Measurements from ENCODE around the gene C1orf35. TPM values are rescaled to one million over a fixed set of nuclear protein-coding genes. Genes with fewer than 3 reads are reported as not detected.
"Not testable (repeated sequence)": the region's sequence is repeated elsewhere in the genome, so short reads cannot be mapped to it uniquely, and the experiment has no call there.

Gene C1orf35
- total RNA-seq, 1 experiment from 2014 or later: 10.7 TPM

DNA sequence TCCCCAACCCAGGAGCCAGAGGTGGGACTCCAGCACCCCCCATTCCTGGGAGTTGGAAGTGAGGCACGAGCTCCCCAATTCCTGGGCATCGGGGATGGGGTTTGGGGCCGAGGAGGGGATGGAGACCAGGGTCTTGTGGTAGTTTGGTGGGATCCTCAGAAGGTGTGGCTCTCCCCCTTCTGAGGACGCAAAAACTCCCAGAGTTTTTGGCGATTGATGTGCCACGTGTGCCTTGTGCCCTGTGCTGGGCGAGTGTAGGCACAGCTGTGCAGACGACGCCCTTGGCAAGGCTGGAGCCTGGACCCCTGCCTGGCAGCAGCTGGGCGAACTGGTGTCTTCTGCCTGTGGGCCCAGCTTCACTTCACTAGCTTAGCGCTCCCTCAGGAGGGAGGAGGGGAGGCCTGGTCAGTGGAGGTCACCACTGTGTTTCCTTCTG lies 39.6 kb upstream of the C1orf35 start:
- no peak for DNase-seq (ENCODE audit: low spot score)

DNA sequence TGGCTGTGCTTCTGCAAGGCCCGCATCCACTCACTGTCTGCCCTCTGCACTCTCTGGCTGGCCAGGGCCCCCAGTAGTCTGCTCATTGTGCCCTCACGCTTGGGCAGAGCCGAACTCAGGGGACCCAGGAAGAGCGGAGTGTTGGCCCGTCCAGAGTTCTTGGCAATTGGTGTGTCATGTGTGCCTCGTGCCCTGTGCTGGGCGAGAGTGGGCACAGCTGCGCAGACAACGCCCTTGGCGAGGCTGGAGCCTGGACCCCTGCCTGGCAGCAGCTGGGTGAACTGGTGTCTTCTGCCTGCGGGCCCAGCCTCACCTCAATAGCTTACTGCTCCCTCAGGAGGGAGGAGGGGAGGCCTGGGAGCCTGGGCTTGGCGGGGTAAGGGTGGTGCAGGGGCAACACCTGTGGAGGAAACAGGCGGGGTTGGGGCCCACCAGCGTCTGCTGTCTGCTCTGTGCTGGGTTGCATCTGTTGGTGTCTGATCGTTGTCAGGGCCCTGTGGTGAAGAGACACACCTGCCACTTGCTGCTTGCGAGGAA lies 39.1 kb upstream of the C1orf35 start:
- no peak for DNase-seq (ENCODE audit: low spot score)

DNA sequence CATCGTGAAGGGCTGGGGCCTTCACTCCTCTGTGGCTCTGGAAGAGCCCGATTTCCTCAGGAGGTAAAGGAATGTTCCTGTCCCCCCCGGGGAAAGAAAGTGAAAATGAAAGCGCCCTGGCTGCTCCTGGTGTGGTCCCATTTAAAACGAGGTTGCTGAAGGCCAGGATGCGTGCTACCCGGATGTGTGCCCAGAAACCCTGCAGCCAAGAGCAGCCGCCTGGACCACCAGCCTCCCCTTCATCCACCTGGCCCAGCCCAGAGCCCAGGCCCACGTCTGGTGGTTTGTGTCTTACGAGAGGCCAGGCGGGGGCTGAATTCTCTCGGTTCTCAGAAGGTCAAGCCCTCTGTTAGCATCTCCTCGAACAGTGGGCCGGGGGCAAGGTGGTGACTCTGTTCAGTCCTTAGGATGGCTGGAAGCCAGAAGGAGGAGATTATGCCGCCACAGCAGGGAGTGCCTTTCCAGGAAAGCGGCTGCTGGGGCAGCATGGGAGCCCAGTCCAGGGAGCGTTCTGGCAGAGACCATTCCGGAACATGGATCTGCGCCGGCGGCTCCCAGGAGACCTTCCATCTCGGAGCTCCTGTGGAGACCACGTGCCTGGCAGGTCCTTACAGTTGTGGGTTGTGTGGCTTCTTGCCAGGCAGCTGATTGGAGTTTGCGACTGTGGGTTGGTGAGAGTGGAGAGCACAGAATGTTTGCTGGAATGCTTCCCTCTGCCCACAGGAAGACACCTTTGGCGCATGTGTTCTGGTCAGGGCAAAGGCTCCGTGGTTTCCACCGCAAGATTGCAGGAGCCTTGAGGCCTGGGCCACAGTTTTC lies 38.3 kb upstream of the C1orf35 start:
- peak; percentile 91 for DNase-seq (ENCODE audit: low spot score)

DNA sequence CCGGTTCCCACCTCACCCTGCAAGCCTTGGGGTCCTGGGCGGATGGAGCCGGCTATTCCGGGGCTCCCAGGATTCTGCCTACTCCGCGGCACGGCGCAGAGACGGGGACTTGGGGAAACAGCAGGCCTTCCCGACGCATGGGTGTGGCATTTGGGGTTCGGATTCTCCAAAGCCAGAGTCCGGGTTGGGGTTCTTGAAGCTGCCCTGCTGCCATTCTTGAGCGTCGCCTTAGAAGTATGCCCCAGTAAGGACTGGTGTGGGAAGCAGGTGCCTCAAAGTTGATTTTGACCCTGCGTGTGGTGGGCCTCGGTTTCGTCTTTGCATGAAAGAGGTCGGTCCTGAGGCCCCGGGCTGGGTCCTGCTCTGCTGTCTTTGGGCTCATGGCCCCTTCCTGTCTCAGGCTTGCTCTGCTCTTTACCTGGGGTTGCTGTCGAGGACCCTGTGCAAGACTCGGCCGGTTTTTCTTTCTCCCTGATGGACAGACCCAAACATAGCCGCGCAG lies 37.6 kb upstream of the C1orf35 start:
- no peak for DNase-seq (ENCODE audit: low spot score)

DNA sequence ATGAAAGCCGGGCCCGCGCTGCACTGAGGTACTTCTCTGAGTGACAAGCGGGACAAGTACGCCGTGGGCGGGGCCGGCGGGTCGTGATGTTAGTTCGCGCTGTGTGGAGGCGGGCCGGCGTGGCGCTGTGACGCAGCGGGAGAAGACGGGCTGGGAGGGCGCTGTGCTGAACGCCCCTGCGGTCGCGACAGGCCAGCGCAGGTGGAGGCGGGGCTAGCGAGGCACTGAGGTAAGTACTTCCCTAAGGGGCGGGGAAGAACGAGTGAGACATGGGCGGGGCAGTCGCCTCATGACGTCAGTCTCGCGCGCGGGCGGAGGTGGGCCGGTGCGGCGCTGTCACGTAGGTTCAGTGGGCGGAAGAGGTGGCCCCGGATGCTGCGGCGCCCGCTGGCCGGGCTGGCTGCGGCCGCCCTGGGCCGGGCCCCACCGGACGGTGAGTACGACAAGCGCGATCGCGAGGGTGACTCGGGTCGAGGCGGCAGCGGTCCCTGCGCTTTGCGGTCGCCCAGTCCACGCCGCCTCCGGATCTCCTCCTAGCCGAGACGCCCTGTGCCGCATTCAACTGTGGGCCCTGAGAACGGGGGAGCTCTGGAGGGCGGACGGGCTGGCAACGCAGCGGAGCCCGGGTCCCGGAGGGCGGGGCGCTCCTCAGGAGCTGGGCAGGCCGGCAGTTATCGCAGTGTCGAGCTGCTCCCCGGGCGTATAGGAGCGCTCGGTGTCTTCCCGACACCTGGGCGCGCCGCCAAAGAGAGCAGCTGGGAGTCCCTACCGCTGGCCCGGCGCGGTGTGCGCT lies 37.0 kb upstream of the C1orf35 start, which contains the start of gene GUK1:
Gene GUK1 (plus strand): TSS at position 349 of the 793 bp plus-strand sequence. CDS start 24 bp downstream, at position 373.
- DNase-seq (ENCODE audit: low spot score): peak; percentile 100

DNA sequence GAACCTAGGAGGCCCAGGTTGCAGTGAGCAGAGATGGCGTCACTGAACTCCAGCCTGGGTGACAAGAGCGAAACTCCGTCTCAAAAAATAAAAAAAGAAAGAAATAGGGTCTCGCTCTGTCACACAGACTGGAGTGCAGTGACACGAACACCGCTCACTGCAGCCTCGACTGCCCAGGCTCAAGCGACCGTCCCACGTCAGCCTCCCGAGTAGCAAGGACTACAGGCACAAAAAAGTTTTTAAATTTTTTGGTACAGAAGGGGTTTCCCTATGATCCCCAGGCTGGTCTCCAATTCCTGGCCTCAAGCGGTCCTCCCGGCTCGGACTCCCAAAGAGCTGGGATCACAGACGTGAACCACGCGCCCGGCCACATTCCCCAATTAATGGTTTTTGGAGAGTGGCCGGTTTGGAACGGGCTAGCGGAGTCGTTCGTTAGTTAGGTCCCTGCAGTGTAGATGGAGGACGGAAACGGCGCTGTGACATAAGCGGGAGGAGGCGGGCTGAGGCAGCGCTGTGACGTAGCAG lies 36.3 kb upstream of the C1orf35 start:
- DNase-seq (ENCODE audit: low spot score): no peak

DNA sequence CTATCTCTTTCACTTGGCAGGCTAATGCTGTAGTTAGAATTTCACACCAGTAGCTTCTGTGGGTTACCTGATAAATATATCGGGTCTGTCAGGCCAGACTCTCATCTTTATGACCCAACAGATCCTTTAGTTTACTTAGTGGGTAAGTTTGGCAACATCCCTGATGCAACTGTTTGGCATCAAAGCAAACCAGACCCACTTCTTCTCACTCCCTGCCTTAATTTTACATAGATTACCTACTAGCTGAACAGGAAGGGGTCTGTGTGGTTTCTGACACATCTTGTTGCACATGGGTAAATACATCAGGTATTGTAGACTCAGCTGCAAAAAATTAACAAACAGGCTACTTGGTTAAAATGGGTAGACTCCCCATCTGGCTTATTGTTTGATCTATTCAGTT lies 33.8 kb upstream of the C1orf35 start:
- no peak for DNase-seq (ENCODE audit: low spot score)

DNA sequence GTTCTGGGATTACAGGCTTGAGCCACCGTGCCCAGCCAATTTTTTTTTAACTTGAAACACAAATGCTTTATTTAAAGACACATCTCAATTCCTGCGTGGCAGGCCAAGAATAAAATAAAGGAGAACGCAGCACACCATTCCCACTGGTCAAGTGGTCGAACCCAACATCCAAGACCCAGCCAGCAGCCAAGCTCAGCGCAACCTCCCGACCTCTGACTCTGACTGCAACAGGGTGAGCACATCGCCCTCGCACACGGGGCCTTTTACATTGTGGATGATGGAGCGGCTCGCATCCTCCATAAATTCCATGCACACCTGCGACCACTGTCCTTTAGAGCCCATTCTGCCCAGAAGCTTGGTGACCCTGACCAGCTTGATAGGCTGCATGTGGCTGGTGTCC lies 31.5 kb upstream of the C1orf35 start:
- no peak for DNase-seq (ENCODE audit: low spot score)

DNA sequence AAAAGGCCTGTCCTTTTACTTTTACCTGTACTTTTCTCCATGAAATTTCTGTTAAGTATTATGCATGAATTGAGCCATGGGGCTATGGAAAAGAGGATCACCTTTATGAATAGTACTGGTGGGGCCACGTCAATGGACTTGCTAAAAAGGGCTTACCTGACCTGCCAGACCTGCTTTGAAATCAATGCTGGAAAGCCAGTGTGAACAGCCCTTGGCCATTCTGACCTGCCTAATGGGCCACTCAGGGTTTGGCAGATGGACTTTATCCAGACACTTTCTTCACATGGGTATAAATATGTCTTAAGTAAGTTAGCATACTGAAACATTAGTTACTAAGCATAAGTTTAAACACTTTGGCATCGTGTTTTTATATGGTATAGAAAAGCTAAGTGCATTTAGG lies 28.6 kb upstream of the C1orf35 start:
- DNase-seq (ENCODE audit: low spot score): no peak

DNA sequence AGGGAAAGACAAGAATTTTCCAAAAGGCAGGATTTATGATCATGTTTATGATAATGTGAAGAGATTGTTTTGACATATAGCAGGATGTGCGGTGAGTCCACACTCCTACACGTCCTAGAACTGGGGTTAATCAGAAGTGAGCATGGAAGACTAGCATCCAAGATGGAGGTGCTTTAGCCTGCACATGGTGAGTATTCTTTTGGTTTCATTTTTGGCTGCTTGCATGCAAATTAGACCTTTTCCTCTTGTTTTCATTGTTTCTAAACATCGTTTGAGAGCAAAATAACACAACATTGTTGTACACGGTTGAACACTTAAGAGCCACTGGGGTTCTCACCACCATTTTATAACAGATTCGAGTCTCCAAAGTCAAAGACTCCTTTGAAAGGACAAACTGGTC lies 22.1 kb upstream of the C1orf35 start:
- no peak for DNase-seq (ENCODE audit: low spot score)

DNA sequence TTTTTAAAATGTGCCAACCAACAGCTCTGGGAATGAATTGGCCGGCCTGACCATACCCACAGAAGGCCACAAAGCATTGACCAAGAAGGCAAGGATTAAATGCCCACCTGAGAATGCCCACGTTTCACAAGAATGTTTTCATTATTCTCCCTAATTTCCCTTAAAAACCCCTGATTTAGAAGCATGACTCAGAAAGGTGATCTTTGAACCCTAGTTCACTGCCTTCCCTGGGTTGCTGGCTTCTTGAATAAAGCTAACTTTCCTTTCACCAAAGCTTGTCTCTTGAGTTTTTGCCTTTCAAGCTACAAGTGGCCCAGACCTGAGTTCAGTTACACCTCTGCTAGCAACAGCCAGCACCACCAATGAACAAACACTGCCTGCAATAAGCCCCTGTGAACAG lies 20.4 kb upstream of the C1orf35 start:
- DNase-seq (ENCODE audit: low spot score): no peak

DNA sequence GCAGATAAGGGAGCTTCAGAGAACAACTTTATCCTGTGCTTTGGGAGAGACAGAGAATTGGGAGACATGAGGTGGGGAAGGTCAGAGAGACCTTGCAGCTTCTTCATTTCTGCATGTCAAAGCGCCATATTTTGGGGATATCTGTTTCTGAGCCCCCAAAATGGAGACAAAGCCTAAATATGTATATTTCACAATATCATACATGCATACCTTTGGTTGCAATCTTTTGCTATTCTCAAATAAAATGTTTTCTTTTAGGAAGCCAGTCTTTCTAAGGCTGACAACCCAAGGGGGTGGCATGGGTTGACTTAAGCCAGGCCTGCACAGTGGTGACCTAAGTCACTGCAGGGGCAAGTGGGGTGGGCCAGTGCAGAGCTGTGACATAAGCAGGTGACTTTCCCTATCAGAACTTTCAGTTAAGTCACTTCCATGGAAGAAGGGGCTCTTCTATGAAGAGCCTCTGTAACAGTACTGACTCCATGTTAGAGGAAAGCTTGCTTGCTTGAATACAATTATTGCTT lies 19.9 kb upstream of the C1orf35 start:
- DNase-seq (ENCODE audit: low spot score): no peak

DNA sequence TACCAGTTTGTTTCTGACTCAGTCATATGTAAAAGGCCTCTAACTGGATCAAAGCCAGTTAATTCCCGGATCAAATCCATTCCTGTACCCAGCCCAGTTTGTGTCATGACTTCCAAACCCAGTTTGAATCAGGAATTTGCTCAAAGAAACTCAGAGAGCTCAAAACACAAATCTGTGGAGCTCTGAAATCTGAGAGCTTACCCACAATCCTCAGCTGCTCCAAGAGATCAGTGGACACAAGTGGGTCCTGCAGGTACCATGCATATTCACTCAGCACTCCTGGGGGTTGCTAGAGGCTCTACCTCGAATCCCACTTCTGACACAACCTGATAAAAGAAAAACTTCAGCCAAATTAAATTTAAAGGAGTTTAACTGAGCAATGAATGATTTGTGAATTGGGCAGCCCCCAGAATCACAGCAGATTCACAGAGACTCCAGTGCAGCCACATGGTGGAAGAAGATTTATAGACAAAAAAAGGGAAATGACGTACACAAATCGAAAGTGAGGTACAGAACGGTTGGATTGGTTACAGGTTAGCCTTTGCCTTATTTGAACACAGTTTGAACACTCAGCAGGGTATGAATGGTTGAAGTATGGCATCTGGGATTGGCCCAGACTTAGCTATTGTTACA lies 17.8 kb upstream of the C1orf35 start:
- no peak for DNase-seq (ENCODE audit: low spot score)

DNA sequence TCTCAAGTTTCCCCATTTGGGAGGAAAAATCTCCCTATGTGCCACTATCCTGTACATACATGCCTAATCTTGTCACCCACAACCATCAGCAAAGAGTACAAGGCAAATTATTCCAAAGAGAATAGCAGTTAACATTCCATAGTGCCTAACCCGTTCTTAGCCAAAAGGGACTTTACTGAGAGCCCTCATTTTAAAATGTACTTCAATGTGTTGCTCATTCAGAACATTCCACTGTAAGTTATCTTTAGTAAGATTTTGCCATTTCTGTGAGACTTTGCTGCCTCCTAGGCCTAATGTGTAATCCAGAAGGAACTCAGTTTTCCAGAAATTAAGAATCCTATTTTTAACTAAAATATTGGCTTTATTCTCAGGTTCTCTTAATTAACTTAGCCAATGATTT lies 17.2 kb upstream of the C1orf35 start:
- DNase-seq (ENCODE audit: low spot score): no peak

DNA sequence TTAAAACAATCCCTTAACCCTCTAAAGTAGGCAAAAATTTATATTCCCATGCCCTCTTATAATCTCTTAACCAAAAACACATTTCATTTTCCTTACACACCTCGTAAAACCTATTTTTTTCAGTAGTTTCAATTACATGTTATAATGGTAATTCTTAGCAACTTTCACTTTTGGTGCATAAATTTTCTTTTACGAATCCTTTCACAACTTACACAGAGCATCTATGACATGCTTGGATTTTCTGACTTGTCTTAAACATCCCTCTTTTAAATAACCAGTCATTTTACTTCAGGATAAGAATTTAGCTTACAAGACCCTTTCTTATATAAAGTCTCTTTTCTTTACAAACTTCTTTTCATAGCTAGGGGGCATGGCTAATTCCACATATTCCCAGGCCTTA lies 14.9 kb upstream of the C1orf35 start:
- no peak for DNase-seq (ENCODE audit: low spot score)

DNA sequence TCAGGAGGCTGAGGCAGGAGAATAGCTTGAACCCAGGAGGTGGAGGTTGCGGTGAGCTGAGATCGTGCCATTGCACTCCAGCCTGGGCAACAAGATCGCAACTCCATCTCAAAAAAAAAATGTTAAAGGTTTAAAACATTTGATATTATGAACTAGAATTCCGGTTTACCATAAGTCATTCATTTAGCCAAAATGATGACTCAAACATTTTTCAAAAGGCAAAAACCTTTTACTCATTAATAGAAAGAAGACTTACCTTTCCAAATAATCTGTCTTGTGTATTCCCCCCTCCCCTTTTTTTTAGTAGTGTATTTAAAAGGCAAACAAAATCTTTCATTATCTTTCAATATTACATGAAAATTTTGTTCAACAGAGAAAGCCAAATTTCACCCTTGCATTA lies 14.2 kb upstream of the C1orf35 start:
- DNase-seq (ENCODE audit: low spot score): no peak

DNA sequence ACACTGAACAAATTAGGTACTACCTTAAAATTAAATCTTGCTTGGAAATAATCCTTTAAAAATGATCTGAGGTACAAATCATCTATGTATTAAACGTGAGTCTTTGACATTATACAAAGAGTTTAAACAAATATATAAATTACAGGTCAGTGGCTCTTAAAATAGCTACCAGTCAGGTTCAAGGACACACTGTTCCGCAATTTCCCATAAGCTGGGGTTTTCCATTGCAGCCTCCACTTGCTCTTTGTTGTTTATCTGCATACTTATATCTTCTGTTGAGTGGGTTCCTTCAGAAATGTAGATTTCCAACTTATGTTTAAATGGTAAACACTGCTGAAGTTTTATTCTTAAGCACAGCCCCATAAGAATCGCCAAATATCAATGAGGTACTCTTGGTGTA lies 11.7 kb upstream of the C1orf35 start:
- DNase-seq (ENCODE audit: low spot score): no peak

DNA sequence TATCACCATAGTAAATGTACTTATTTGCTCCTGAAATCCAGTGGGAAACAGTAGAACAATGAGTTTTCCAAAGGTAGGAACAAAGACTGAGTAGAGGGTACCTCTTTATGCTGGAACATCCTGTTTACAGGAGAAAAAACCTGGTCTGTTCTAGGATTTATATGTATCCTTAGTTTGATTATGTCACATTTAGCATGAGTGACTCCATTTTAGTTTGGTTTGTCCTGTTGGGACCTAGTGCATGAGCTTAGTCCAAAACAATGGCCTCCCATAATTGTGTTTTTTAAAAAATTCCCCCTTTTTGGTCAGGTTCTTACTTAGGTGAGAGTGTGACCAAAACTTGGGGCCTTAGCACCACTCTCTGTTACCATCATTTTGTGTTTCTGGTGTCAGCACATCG lies 9.5 kb upstream of the C1orf35 start:
- DNase-seq (ENCODE audit: low spot score): no peak

DNA sequence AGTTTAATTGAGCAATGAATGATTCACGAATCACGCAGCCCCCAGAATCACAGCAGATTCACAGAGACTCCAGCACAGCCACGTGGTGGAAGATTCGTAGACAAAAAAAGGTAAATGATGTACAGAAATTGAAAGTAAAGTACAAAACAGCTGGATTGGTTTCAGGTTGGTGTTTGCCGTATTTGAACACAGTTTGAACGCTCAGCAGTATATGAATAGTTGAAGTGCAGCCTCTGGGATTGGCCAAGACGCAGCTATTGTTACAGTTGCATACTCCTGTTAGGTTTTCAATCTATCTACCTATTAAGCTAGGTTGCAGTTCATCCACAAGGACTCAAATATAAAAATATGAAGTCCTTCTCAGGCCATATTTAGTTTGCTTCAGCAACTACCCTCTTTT lies 9.0 kb upstream of the C1orf35 start:
- DNase-seq (ENCODE audit: low spot score): no peak

DNA sequence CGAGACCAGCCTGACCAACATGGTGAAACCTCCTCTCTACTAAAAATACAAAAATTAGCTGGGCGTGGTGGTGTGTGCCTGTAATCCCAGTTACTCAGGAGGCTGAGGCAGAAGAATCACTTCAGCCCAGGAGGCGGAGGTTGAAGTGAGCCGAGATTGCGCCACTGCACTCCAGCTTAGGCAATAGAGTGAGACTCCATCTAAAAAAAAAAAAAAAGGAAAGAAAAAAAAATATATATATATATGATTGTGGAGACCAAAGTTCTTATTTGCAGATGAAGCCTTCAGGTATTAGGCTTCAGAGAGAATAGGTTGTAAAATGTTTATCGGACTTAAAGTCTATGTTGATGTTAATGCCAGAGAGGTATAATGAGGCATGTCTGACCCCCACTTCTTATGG lies 8.2 kb upstream of the C1orf35 start:
- not testable (repeated sequence) for DNase-seq (ENCODE audit: low spot score)

DNA sequence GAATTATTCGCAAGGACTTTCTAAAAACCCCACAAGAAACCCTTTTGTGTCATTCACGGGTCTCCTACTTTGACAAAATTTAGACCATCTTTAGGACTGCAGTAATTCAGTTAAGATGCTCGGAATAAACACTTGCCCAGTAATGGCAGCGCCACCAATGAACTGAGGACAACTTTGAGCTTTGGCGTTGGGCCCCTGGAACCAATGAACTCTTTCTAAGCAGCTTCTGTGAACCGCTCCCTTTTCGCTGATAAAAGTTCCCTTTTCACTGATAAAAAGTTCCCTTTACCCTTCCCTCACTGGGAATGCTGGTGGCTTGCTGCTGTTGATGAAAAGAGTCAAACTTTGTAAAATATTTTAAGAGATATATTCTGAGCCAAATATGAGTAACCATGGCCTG lies 7.4 kb upstream of the C1orf35 start:
- no peak for DNase-seq (ENCODE audit: low spot score)
